ENCODE data around the gene SCYGR1. TPM values are rescaled to one million over a fixed set of nuclear protein-coding genes. Genes with fewer than 3 reads are reported as not detected.

SCYGR1 gene
- total and polyA plus RNA-seq, 2 donors from 2014 or later: not detected

DNA sequence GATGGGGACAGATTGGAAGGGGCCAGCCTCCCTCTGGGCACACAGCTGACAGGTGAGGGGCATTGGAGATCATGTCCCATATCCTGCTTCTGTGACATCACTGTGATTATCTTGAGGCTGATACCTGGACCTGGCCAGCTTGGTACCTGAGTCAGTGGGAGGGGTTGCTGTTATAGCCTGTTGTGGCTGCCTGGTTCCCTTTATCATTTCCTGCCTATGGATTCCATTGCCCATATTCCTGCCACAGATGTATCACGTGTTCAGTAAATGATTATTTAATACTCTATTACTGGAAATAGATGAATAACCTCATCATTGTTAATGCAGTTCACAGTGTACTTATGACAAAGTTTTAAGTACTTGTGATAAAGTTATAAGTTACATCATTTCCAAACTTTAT lies 7.8 kb upstream of the SCYGR1 start:
- DNase-seq (no peak), FAIRE-seq (no peak)
- TF ChIP-seq, protein P1, sequence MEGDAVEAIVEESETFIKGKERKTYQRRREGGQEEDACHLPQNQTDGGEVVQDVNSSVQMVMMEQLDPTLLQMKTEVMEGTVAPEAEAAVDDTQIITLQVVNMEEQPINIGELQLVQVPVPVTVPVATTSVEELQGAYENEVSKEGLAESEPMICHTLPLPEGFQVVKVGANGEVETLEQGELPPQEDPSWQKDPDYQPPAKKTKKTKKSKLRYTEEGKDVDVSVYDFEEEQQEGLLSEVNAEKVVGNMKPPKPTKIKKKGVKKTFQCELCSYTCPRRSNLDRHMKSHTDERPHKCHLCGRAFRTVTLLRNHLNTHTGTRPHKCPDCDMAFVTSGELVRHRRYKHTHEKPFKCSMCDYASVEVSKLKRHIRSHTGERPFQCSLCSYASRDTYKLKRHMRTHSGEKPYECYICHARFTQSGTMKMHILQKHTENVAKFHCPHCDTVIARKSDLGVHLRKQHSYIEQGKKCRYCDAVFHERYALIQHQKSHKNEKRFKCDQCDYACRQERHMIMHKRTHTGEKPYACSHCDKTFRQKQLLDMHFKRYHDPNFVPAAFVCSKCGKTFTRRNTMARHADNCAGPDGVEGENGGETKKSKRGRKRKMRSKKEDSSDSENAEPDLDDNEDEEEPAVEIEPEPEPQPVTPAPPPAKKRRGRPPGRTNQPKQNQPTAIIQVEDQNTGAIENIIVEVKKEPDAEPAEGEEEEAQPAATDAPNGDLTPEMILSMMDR (IDR thresholded peaks at IDR 0.05; ENCODE audit: borderline replicate concordance, extremely low read depth, insufficient read depth): no peak
- Histone ChIP-seq H3K9me3 (ENCODE audit: control insufficient read depth in 2 of 3, insufficient read depth in 1 of 3, low read length in 3 of 3) (no peaks in the 10 kb centered on the region), H3K4me3 (ENCODE audit: low read length in 3 of 3) (no peak overlapping the region), H3K27ac (ENCODE audit: low read depth in 2 of 2, low read length in 2 of 2) (no peak overlapping the region), H3K27me3 (ENCODE audit: control insufficient read depth, insufficient read depth, low read length) (no peaks in the 10 kb centered on the region), H3K4me1 (ENCODE audit: control insufficient read depth in 2 of 3, insufficient read depth in 2 of 3, low read depth in 1 of 3, low read length in 3 of 3) (no peaks in the 10 kb centered on the region), H3K9ac (ENCODE audit: low read length in 3 of 3) (no peak overlapping the region), H3K36me3 (ENCODE audit: control insufficient read depth in 2 of 3, insufficient read depth in 3 of 3, low read length in 3 of 3) (no peaks in the 10 kb centered on the region)
- intact Hi-C loops (cut with DNase I): no loop called here

DNA sequence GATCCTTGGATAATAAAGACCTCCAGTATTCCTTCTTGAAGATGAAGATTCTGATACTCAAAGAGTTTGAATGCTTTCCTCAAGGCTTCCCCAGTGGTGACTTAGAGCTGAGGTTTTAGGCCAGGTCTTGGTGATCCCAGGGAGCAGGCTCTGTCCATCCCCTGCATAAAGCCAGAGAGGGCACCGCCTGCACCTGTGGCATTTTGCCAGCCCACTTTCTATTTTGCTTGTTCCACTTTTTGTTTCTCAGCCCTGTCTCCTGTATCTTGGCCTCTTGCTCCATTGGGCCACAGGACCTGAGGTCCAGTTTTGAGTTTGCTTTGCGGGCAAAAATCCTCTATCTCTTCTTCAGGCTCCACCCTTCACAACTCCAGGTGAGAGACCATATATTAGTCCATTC lies 6.7 kb upstream of the SCYGR1 start:
- no peaks in the 10 kb centered on the region for H3K27me3 ChIP-seq (ENCODE audit: control insufficient read depth, insufficient read depth, low read length)
- H3K4me3 ChIP-seq (ENCODE audit: low read length in 3 of 3): no peak overlapping the region
- H3K9me3 ChIP-seq (ENCODE audit: control insufficient read depth in 2 of 3, insufficient read depth in 1 of 3, low read length in 3 of 3): no peaks in the 10 kb centered on the region
- H3K9ac ChIP-seq (ENCODE audit: low read length in 3 of 3): no peak overlapping the region
- no peak overlapping the region for H3K27ac ChIP-seq (ENCODE audit: low read depth in 2 of 2, low read length in 2 of 2)
- FAIRE-seq: no peak
- H3K36me3 ChIP-seq (ENCODE audit: control insufficient read depth in 2 of 3, insufficient read depth in 3 of 3, low read length in 3 of 3): no peaks in the 10 kb centered on the region
- H3K4me1 ChIP-seq (ENCODE audit: control insufficient read depth in 2 of 3, insufficient read depth in 2 of 3, low read depth in 1 of 3, low read length in 3 of 3): no peaks in the 10 kb centered on the region
- no peak for DNase-seq
- TF ChIP-seq, protein P1 (IDR thresholded peaks at IDR 0.05; ENCODE audit: borderline replicate concordance, extremely low read depth, insufficient read depth): no peak
- intact Hi-C loops (cut with DNase I): no loop called here

DNA sequence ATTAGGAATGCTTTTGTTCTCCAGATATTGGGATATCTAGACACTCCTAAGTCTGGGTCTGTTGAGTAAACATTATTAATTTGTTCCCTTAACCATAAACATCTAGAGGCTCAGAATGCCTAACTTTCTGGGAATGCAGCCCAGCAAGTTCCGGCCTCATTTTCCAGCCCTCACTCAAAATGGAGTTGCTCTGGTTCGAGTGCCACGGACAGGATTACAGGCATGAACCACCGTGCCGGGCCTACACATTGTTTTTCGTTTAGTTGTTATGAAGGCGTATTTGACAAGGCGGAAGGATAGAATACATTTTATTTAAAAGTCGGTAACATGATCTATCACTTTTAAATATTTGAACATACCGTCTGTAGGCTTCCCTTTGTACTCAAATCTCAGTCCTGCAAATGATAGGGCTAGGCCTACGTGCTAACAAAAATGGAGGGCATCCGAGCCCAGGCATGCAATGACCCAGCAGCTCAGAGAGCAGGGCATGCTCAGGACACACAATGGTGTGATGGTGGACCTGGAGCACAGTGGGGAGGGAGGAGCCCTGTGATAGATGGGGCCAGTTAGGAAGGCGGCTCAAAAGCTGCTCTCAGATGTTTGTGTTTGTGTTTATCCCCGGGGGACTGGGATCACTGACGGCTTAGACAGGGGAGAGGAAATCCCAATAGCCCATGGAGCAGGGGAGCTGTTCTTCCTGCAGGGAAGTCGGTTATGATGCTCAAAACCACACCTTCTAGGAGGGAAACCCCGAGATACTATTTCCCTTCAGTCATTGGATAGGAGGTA lies 2.9 kb upstream of the SCYGR1 start:
- Histone ChIP-seq H3K36me3 (ENCODE audit: control insufficient read depth in 2 of 3, insufficient read depth in 3 of 3, low read length in 3 of 3) (no peaks in the 10 kb centered on the region), H3K27ac (ENCODE audit: low read depth in 2 of 2, low read length in 2 of 2) (no peak overlapping the region), H3K4me1 (ENCODE audit: control insufficient read depth in 2 of 3, insufficient read depth in 2 of 3, low read depth in 1 of 3, low read length in 3 of 3) (no peaks in the 10 kb centered on the region), H3K27me3 (ENCODE audit: control insufficient read depth, insufficient read depth, low read length) (no peaks in the 10 kb centered on the region), H3K9ac (ENCODE audit: low read length in 3 of 3) (no peak overlapping the region), H3K4me3 (ENCODE audit: low read length in 3 of 3) (no peak overlapping the region), H3K9me3 (ENCODE audit: control insufficient read depth in 2 of 3, insufficient read depth in 1 of 3, low read length in 3 of 3) (no peaks in the 10 kb centered on the region)
- TF ChIP-seq, protein P1 (IDR thresholded peaks at IDR 0.05; ENCODE audit: borderline replicate concordance, extremely low read depth, insufficient read depth): no peak
- intact Hi-C loops (cut with DNase I): no loop called here
- no peak for DNase-seq
- no peak for FAIRE-seq

Measured in kidney (tissue), 14 donors.